Transverse colon (tissue), 4 donors: ENCODE results near the gene KRTAP5-5. TPM values are rescaled to one million over a fixed set of nuclear protein-coding genes. Genes with fewer than 3 reads are reported as not detected.
"Not testable (repeated sequence)": the region's sequence is repeated elsewhere in the genome, so short reads cannot be mapped to it uniquely, and the experiment has no call there.

Experiments used
- DNase-seq: peaks from one replicate; pipeline ENCODE4 v3.0.0-alpha.2; 2019
- H3K27ac ChIP-seq, 4 donors: fragments of 200-600 bp; sonication (generic); 2 replicates each; pipeline ENCODE4 v1.5.1; 2016 to 2018; ENCODE audit warnings: inconsistent platforms in 4 of 4
- H3K27me3 ChIP-seq: fragments of 200-600 bp; sonication (generic); 2 replicates; pipeline ENCODE4 v1.5.1; 2017; ENCODE audit warnings: inconsistent platforms
- H3K36me3 ChIP-seq, 4 donors: fragments of 200-600 bp; sonication (generic); 2 replicates each; pipeline ENCODE4 v1.5.1; 2017 to 2019; ENCODE audit warnings: inconsistent platforms in 4 of 4
- H3K4me1 ChIP-seq, 4 donors: fragments of 200-600 bp; sonication (generic); 2 replicates each; pipeline ENCODE4 v1.5.1; 2017 to 2020; ENCODE audit warnings: inconsistent platforms in 4 of 4
- H3K4me3 ChIP-seq, 4 donors: fragments of 200-600 bp; sonication (generic); 1 replicate in 1 of 4; 2 replicates in 3 of 4; pipeline versions ENCODE4 v1.5.1 to v1.6.1; 2017 to 2019; ENCODE audit warnings: inconsistent platforms in 4 of 4
- H3K9me3 ChIP-seq, 2 donors: fragments of 200-600 bp; sonication (generic); 2 replicates each; pipeline ENCODE4 v1.5.1; 2017 to 2019; ENCODE audit warnings: inconsistent platforms in 2 of 2
- CTCF ChIP-seq, 5 experiments: fragments of 200-600 bp in 3 of 5; fragments of 450-650 bp in 2 of 5; sonication (generic) in 3 of 5; IDR thresholded peaks; 1 replicate in 2 of 5; 2 replicates in 3 of 5; pipeline ENCODE4 v1.5.1; 2016 to 2017; ENCODE audit warnings: antibody characterized with exemption in 5 of 5, inconsistent platforms in 3 of 5, mild to moderate bottlenecking in 2 of 5, moderate library complexity in 1 of 5
- EP300 ChIP-seq: sonication (generic); formaldehyde crosslinking; IDR thresholded peaks from one replicate; pipeline ENCODE4 v1.6.1; 2017; ENCODE audit warnings: antibody characterized with exemption, low read depth
- POLR2A ChIP-seq: fragments of 450-650 bp; IDR thresholded peaks from one replicate; pipeline ENCODE4 v1.6.1; 2016; ENCODE audit warnings: antibody characterized with exemption, mild to moderate bottlenecking, moderate library complexity
- POLR2AphosphoS5 ChIP-seq, 3 donors: sonication (generic); formaldehyde crosslinking; IDR thresholded peaks; one replicate each; pipeline ENCODE4 v1.6.1; 2016; ENCODE audit warnings: antibody characterized with exemption in 3 of 3
- WGBS, 2 donors: methylation state at CpG; one replicate each; pipeline ENCODE4 v1.1.5; 2018; ENCODE audit warnings: low coverage in 1 of 2; 5-methylcytosine and 5-hydroxymethylcytosine counted together
- in situ Hi-C, 4 donors: fragments of 200-750 bp; cut with MboI; loops; one replicate each; pipeline versions ENCODE4 v1.15.0 to v1.15.1; 2017; ENCODE audit warnings: low sequenced_read_pairs in 3 of 4, low pct_ligation_motif_present in 1 of 4, low pct_unique_long_range_greater_than_20kb in 1 of 4
- intact Hi-C: fragments of 100-400 bp; cut with DNase I; formaldehyde crosslinking; loops from one replicate; pipeline ENCODE4 v1.15.1; 2023; ENCODE audit warnings: low total_unique reads
- total RNA-seq, 4 donors: library from RNA; depleted of rRNA; stranded (reverse); fragments of >200 nt; gene quantifications; one replicate each; pipeline ENCODE4 v1.1.0, GENCODE V29; 2016

The KRTAP5-5 gene
- total RNA-seq, 4 donors from 2014 or later = not detected

- H3K27ac ChIP-seq = no peak overlapping the region
- WGBS, 2 donors = 67 to 77% methylated on average over 9 to 14 of the region's 14 CpGs
- peaks cover 23% of the 10 kb centered on the region for H3K27me3 ChIP-seq
- intact Hi-C loops (no loop called here), in situ Hi-C loops (loop anchor here in 1 of 4 donors (10.0 kb wide), 1 partner anchor 495 kb away; no protein-coding TSS in a partner anchor)
- no peaks in the 10 kb centered on the region for H3K36me3 ChIP-seq
- H3K9me3 ChIP-seq = no peaks in the 10 kb centered on the region
- TF ChIP-seq EP300 = no peak
- TF ChIP-seq CTCF (IDR thresholded peaks at IDR 0.05) = no peak
- no peak for TF ChIP-seq POLR2AphosphoS5 (IDR thresholded peaks at IDR 0.05)
- TF ChIP-seq POLR2A = no peak
- H3K4me1 ChIP-seq = no peaks in the 10 kb centered on the region
- H3K4me3 ChIP-seq = no peak overlapping the region
- no peak for DNase-seq
These were observed 29.9 kb downstream of the KRTAP5-5 start for GRCh38 chr11:1659506-1659905.

GRCh38 chr11:1660111-1660867 is 30.7 kb downstream of the KRTAP5-5 start:
- intact Hi-C loops (no loop called here), in situ Hi-C loops (no loop called here)
- Histone ChIP-seq H3K36me3 (no peaks in the 10 kb centered on the region), H3K4me1 (no peaks in the 10 kb centered on the region), H3K4me3 (no peak overlapping the region), H3K27me3 (peaks cover 23% of the 10 kb centered on the region), H3K27ac (no peak overlapping the region), H3K9me3 (no peaks in the 10 kb centered on the region)
- TF ChIP-seq EP300 (no peak), POLR2AphosphoS5 (IDR thresholded peaks at IDR 0.05) (no peak), CTCF (IDR thresholded peaks at IDR 0.05) (no peak), POLR2A (no peak)
- 68 to 75% methylated on average over 14 to 24 of the region's 24 CpGs for WGBS, 2 donors
- no peak for DNase-seq

- H3K4me1 ChIP-seq, H3K27ac ChIP-seq, DNase-seq, H3K4me3 ChIP-seq, H3K9me3 ChIP-seq, in situ Hi-C loops, intact Hi-C loops, H3K36me3 ChIP-seq: not testable (repeated sequence)
- WGBS, 2 donors = 33% methylated on average over 14 of the region's 25 CpGs; no CpG with 5 or more reads in 1 of the 2 donors
- H3K27me3 ChIP-seq = peaks cover 20% of the 10 kb centered on the region
These were observed 32.1 kb downstream of the KRTAP5-5 start for GRCh38 chr11:1661454-1662269.

- in situ Hi-C loops, H3K9me3 ChIP-seq, H3K4me1 ChIP-seq, DNase-seq, H3K4me3 ChIP-seq, intact Hi-C loops, H3K36me3 ChIP-seq, H3K27ac ChIP-seq: not testable (repeated sequence)
- 69% methylated on average over 18 of the region's 18 CpGs; no CpG with 5 or more reads in 1 of the 2 donors for WGBS, 2 donors
- H3K27me3 ChIP-seq = peaks cover 28% of the 10 kb centered on the region
These were observed 33.2 kb downstream of the KRTAP5-5 start for GRCh38 chr11:1662699-1663283.

- in situ Hi-C loops = no loop called here
- no peak for TF ChIP-seq EP300
- no peak for TF ChIP-seq POLR2AphosphoS5 (IDR thresholded peaks at IDR 0.05)
- TF ChIP-seq POLR2A = no peak
- no peak for TF ChIP-seq CTCF (IDR thresholded peaks at IDR 0.05)
- Histone ChIP-seq H3K9me3 (no peaks in the 10 kb centered on the region), H3K36me3 (no peaks in the 10 kb centered on the region), H3K4me1 (no peaks in the 10 kb centered on the region), H3K27me3 (peaks cover 35% of the 10 kb centered on the region), H3K4me3 (no peak overlapping the region), H3K27ac (no peak overlapping the region)
- no peak for DNase-seq
- intact Hi-C loops = no loop called here
- 100% methylated on average over 3 of the region's 8 CpGs; no CpG with 5 or more reads in 1 of the 2 donors for WGBS, 2 donors
These were observed 35.7 kb downstream of the KRTAP5-5 start for GRCh38 chr11:1665313-1665712.
